ENCODE measurements around the gene ORC6. TPM values are rescaled to one million over a fixed set of nuclear protein-coding genes. Genes with fewer than 3 reads are reported as not detected.

The ORC6 gene
- total RNA-seq, 4 donors from 2014 or later = 1.9 to 9.1 (median 5.1) TPM

- no peak overlapping the region for H3K4me3 ChIP-seq
- H3K9me3 ChIP-seq = no peaks in the 10 kb centered on the region
- H3K27ac ChIP-seq = no peak overlapping the region
- H3K36me3 ChIP-seq = no peaks in the 10 kb centered on the region
- no peaks in the 10 kb centered on the region for H3K4me1 ChIP-seq
- no peak for DNase-seq
- TF ChIP-seq POLR2A (IDR thresholded peaks at IDR 0.05) (no peak), CTCF (IDR thresholded peaks at IDR 0.05) (no peak)
- H3K27me3 ChIP-seq = no peaks in the 10 kb centered on the region
Observed at GRCh38 chr16:46733319-46733830, 43.9 kb downstream of the ORC6 start.

GRCh38 chr16:46736695-46737094 is 47.2 kb downstream of the ORC6 start:
- Histone ChIP-seq H3K4me3 (no peak overlapping the region), H3K27ac (no peak overlapping the region), H3K27me3 (no peaks in the 10 kb centered on the region), H3K36me3 (no peaks in the 10 kb centered on the region), H3K9me3 (no peaks in the 10 kb centered on the region), H3K4me1 (no peaks in the 10 kb centered on the region)
- TF ChIP-seq POLR2A (IDR thresholded peaks at IDR 0.05) (no peak), CTCF (IDR thresholded peaks at IDR 0.05) (no peak)
- DNase-seq = no peak

- Histone ChIP-seq H3K36me3 (no peaks in the 10 kb centered on the region), H3K4me3 (no peak overlapping the region), H3K4me1 (no peaks in the 10 kb centered on the region), H3K27ac (no peak overlapping the region), H3K9me3 (no peaks in the 10 kb centered on the region), H3K27me3 (no peaks in the 10 kb centered on the region)
- no peak for DNase-seq
- TF ChIP-seq CTCF (IDR thresholded peaks at IDR 0.05) (no peak), POLR2A (IDR thresholded peaks at IDR 0.05) (no peak)
Observed at GRCh38 chr16:46737621-46738214, 48.3 kb downstream of the ORC6 start.

- no peaks in the 10 kb centered on the region for H3K4me1 ChIP-seq
- TF ChIP-seq POLR2A (IDR thresholded peaks at IDR 0.05) (no peak), CTCF (IDR thresholded peaks at IDR 0.05) (no peak)
- no peak overlapping the region for H3K4me3 ChIP-seq
- H3K9me3 ChIP-seq = no peaks in the 10 kb centered on the region
- no peak overlapping the region for H3K27ac ChIP-seq
- H3K27me3 ChIP-seq = no peaks in the 10 kb centered on the region
- no peak for DNase-seq
- H3K36me3 ChIP-seq = no peaks in the 10 kb centered on the region
Observed at GRCh38 chr16:46739934-46740333, 50.5 kb downstream of the ORC6 start.

- Histone ChIP-seq H3K4me1 (no peaks in the 10 kb centered on the region), H3K27ac (peak overlapping the region in 1 of 4 donors; percentile 66), H3K36me3 (no peaks in the 10 kb centered on the region), H3K9me3 (no peaks in the 10 kb centered on the region), H3K27me3 (no peaks in the 10 kb centered on the region), H3K4me3 (no peak overlapping the region)
- no peak for TF ChIP-seq CTCF (IDR thresholded peaks at IDR 0.05)
- no peak for TF ChIP-seq POLR2A (IDR thresholded peaks at IDR 0.05)
- peak in 2 of 3 donors; percentile 50 to 51 for DNase-seq
Observed at GRCh38 chr16:46743232-46743719, 53.8 kb downstream of the ORC6 start.
